ENCODE results near the gene EHD2. TPM values are rescaled to one million over a fixed set of nuclear protein-coding genes. Genes with fewer than 3 reads are reported as not detected.
"Not testable (repeated sequence)": the region's sequence is repeated elsewhere in the genome, so short reads cannot be mapped to it uniquely, and the experiment has no call there.

EHD2 gene
- total RNA-seq, 1 experiment from 2014 or later = 75.3 TPM

DNA sequence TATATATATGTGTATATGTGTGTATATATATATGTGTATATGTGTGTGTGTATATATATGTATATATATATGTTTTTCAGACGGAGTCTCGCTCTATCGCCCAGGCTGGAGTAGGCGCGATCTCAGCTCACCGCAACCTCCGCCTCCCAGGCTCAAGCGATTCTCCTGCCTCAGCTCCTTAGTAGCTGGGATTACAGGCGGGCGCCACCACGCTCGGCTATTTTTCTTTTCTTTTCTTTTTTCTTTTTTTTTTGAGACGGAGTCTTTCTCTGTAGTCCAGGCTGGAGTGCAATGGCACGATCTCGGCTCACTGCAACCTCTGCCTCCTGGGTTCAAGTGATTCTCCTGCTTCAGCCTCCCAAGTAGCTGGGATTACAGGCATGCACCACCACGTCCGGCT lies 32.9 kb downstream of the EHD2 start:
- not testable (repeated sequence) for DNase-seq (ENCODE audit: low read depth)

DNA sequence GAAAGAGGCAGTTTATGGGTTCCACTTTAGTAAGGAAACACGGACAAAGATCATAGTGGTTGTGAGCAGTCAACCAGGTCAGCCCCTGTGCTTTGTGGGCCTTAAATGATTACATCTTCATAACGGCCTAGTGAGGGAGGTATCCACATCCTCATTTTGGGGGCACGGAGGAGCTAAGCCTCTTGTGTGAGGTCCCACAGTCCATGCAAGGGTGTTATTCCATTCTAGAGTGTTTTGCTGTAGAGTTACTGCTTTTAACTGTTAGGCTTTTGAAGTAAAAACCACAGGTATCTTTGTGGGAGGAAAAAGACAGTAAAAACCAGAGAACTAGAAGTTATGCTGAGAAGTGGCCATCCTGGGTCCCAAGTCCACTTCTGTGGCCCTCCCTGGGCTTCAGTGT lies 36.1 kb downstream of the EHD2 start:
- DNase-seq (ENCODE audit: low read depth) = no peak

DNA sequence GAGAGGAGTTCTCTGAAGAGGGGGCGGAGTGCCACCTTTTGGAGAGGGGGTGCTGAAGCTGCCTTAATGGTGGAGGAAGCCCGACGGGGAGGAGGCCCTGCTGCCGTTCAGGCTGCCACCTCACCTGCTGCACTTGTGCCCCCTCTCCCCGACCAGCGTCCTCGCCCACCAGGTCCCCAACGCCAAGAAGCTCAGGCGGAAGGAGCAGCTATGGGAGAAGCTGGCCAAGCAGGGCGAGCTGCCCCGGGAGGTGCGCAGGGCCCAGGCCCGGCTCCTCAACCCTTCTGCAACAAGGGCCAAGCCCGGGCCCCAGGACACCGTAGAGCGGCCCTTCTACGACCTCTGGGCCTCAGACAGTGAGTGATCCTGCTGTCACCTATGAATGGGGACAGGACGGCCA lies 37.5 kb downstream of the EHD2 start:
- no peak for DNase-seq (ENCODE audit: low read depth)

DNA sequence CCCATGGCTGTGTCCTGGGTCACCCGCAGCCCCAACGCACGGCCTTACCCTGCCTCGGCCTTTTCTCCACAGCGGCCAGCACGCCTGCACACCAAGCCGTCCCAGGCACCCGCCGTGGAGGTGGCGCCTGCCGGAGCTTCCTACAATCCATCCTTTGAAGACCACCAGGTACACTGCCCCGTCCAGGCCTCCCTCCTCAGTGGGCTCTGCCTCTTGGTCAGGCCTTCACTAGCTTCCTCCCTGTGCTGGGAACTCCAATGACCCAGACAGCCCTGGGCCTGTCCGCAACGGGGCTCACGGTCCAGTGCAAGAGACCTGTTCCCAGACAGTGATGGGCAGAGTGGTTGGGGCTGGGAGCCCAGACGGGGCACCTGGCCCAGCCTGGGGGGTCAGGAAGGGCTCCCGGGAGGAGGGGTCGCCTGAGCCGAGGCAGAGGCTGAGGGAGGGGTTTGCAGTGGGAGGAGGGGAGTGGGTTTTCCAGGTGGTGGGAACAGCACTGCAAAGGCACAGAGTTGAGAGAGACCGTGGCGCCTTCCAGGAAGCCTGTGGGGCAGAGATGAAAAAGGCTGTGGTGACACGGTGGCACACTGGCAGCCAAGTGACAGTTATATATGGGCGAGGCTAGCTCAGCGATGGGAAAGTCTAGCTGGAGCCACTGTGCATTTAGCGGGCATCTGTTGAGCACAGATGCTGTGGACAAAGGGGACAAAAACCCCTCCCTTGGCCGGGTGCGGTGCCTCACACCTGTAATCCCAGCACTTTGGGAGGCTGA lies 39.4 kb downstream of the EHD2 start:
- DNase-seq (ENCODE audit: low read depth) = no peak

DNA sequence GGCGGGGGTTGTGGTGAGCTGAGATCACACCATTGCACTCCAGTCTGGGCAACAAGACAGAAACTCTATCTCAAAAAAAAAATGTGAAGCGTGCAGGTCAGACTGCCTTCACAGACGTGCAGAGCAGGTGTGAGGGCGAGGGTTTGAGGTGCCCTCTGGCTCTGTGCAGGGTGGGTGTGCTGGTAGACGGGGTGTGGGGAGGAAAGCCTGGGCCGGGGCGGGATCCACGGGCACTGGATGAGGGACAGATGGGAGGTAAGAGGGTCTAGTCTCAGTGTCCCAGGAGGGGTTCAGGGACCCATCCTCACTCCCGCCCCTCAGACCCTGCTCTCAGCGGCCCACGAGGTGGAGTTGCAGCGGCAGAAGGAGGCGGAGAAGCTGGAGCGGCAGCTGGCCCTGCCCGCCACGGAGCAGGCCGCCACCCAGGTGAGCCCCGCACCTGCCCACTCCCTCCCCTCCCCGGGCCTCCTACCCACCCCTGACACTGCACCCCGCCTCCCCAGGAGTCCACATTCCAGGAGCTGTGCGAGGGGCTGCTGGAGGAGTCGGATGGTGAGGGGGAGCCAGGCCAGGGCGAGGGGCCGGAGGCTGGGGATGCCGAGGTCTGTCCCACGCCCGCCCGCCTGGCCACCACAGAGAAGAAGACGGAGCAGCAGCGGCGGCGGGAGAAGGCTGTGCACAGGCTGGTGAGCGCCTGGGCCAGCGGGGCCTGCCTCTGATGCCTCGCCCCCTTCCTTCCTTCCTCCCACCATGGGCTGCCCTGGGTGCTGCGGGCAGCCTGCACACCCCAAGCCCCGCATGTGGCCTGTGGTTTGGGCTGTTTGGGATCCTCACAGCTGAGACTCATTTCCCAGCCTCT lies 41.2 kb downstream of the EHD2 start:
- no peak for DNase-seq (ENCODE audit: low read depth)

DNA sequence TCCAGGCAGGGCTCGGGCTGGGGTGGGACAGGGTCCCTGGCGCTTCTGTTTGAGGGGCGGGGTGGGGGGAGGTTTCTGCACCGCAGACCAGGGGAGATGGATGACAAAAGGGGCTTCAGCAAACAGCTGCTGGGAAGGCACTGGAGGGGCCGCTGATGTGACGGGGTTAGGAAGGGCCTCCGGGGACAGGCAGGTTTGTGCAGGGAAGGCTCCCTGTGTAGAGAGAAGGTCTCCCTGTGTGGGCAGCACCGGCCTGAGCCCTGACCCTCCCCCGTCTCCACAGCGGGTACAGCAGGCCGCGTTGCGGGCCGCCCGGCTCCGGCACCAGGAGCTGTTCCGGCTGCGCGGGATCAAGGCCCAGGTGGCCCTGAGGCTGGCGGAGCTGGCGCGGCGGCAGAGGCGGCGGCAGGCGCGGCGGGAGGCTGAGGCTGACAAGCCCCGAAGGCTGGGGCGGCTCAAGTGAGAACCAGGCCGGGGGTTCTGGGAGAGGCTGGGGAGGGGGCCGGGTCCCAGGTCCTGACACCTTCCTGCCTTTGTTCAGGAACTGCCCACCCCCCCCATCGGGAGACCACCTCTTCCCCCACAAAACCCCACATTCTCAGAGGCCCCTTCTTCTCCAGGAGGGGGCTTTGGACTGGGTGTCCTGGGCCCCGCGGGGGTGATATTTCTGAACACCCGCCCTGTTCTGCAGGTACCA lies 42.0 kb downstream of the EHD2 start:
- no peak for DNase-seq (ENCODE audit: low read depth)

DNA sequence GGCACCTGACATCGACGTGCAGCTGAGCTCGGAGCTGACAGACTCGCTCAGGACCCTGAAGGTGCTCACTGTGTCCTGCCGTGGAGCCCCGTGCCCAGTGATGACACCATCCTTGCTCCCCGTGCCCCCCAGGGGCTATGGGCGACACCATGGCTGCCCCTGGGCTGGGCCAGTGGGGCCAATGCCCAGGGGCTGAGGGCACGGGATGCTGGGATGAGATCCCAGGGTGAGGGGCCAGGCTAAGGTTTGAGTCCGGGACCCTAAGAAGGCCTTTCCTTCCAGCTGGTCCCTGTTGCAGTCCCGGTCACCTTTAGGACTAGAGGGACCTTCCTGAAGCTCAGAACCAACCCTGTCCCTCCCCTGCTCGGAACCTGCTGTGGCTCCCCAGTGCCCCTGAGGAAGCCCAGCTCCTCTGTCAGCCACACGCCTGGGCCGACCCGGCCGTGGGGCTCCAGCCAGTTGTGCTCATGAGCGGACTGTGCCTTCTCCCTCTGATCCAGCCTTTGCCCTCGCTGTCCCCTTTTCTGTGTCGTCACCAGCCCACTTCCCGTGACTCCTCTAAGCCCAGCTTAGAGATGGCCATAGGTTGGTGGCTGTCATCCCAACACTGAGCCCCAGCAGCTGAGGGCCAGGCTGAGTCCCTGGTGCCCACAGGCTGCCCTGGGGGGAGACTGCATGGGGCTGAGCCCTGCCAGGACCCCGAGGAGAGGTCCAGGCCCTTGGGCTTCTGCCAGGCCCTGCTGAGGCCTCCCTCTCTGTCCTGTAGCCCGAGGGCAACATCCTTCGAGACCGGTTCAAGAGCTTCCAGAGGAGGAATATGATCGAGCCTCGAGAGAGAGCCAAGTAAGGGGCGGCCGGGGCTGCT lies 42.8 kb downstream of the EHD2 start:
- no peak for DNase-seq (ENCODE audit: low read depth)

DNA sequence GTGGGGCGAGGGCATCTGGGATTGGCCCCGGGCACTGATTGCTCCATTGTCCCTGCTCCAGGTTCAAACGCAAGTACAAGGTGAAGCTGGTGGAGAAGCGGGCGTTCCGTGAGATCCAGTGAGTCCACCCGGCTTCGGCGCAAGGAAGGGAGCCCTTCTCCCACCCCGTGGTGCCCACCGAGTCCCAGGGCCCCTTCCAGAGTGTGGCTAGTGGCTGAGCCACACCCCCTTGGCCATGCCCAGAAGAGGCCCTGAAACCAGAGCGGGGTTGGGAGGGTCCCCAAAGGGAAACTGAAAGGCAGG lies 43.4 kb downstream of the EHD2 start:
- DNase-seq (ENCODE audit: low read depth) = no peak

DNA sequence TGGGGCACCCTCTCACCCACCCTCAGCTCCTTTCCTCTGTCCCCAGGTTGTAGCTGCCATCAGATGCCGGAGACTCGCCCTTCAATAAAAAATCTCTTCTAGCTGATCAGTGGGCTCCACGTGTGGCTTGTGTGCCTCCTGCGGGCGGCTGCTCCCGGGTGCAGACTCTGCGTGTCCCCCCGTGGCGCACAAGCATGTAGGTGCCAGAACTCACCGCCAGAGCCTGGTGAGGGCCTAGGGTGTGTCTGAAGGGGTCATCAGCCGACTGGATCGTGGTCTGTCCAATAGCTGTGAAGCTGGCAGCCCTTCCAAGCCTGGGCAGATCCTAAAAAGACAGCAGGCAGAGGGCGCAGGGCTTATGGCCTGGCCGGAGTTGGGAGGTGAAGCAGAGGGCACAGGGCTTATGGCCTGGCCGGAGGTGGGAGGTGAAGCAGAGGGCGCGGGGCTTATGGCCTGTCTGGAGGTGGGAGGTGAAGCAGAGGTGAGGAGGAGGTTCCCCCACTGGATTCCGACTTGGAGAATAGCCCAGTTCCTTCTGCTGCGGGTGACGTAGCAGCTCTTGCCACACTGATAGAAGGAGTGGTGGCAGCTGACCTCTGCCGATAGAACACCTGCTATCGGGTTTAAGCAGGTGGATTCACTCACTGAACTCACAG lies 43.9 kb downstream of the EHD2 start:
- no peak for DNase-seq (ENCODE audit: low read depth)

DNA sequence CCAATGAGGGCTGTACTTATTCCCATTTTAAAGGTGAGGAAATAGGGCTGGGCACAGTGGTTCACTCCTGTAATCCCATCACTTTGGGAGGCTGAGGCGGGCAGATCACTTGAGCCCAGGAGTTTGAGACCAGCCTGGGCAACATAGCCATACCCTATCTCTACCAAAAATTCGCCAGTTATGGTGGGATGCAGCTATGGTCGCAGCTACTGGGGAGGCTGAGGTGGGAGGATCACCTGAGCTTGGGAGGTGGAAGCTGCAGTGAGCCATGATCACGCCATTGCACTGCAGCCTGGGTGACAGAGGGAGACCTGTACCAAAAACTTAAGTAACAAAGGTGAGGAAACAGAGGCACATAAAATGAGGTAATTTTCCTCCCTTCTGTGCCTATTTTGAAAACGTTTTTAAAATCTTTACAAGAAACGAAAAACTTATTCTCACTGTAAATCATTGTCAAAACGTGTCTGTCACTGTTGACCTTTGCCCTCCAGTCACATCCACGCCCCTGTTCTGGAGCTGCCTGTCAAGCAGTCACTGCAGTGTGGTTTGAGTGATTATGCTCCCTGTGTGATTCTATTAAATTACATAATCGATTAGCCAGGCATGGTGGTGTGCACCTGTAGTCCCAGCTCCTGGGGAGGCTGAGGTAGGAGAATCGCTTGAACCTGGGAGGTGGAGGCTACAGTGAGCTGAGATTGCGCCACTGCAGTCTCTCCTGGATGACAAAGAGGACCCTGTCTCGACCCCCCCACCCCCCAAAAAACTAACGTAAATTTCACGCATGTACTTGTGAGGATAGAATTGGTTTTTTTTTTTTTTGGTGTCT lies 44.6 kb downstream of the EHD2 start:
- DNase-seq (ENCODE audit: low read depth) = no peak

DNA sequence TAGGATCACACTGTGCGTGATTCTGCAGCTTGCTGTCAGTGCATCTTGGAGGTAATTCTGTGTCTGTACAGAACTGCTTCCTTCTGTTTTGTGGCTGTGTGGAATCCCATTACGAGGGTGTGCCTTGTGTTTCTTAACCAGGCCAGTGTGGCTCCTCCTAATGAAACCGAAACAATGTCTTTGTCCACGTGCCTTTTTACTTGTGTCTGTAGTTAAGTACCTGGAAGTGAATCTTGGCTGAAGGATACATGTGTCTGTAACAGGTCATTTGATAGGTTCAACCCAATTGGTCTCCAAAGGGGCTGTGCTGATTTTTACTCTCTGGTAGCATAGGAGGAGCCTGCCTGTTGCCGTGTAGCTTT lies 45.2 kb downstream of the EHD2 start:
- no peak for DNase-seq (ENCODE audit: low read depth)

DNA sequence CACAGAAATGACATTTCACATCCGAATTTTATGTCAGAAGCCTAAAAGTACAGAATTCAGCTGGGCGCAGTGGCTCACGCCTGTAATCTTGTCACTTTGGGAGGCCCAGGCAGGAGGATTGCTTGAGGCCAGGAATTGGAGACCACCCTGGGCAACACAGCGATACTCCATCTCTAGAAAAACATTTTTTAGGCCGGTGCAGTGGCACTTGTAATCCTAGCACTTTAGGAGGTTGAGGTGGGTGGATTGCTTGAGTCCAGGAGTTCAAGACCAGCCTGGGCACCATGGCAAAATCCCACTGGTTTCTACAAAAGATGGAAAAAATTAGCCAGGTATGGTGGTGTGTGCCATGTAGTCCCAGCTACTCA lies 47.4 kb downstream of the EHD2 start:
- no peak for DNase-seq (ENCODE audit: low read depth)

DNA sequence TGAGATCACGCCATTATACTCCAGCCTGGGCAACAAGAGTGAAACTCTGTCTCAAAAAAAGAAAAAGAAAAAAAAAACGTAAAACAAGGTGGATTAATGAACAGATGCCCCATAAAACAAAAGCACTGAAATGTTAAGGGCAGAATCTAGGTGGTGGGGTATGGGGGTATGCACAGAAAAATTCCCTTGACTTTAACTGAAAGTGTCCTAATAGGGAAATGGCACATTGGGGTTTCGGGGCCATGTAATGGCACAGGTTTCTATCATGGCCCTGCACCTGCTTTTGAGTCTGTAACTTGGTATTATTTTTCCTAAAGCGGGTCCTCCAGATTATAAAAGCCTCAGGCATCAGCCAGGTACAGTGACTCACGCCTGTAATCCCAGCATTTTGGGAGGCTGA lies 48.3 kb downstream of the EHD2 start:
- no peak for DNase-seq (ENCODE audit: low read depth)

DNA sequence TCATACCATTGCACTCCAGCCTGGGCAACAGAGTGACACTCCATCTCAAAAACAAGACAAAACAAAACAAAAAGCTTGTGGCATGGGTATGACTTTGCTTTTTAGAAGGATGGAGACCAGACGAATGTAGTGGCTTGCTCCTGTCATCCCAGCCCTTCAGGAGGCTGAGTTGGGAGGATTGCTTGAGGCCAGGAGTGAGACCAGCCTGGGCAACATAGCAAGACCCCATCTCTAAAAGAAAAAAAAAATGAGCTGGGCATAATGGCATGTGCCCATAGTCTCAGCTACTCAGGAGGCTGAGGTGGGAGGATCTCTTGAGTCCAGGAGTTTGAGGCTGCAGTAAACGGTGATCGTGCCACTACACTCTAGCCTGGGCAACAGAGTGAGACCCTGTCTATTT lies 48.9 kb downstream of the EHD2 start:
- no peak for DNase-seq (ENCODE audit: low read depth)

DNA sequence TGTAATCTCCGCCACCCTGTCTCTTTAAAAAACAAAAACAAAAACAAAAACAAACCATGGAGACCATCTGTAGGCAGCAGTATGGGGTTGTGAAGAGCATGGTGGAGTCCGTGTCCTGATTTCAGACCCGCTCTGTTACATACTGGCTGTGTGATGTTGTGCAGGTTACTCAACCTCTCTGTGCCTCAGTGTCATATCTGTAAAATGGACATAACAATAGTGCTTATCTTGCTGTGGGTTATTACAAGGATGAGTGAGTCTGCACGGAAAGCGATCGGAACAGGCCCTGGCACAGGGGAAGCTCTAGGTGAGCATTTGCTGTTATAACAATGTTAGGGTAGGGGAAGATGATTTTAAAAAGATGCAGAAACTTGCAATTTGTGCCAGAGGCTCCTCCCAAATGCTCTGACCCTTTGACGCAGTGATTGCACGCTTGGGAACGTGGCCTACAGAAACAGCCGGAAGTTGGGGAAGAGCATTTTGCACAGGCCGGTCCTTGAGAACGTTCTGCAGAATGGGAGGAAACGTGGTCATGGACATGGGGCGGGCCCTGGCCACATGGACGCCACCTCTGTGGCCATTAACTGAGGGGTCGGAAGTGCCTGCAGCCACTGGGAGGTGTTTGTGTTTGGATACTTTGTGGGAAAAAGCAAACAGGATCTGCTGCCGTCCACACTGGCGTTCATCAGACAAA lies 49.5 kb downstream of the EHD2 start:
- no peak for DNase-seq (ENCODE audit: low read depth)

DNA sequence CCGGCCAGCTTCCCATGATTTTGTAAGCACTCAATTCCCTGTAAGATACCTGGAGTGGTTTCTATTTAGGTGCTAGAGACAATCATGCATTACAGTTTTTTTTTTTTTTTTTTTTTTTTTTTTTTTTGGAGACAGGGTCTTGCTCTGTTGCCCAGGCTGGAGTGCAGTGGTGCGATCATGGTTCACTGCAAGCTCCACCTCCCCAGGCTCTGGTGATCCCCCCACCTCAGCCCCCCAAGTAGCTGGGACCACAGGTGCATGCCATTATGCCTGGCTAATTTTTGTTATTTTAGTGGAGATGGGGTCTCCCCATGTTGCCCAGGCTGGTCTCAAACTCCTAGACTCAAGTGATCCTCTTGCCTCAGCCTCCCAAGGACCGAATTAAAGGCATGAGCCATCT lies 51.5 kb downstream of the EHD2 start:
- not testable (repeated sequence) for DNase-seq (ENCODE audit: low read depth)

DNA sequence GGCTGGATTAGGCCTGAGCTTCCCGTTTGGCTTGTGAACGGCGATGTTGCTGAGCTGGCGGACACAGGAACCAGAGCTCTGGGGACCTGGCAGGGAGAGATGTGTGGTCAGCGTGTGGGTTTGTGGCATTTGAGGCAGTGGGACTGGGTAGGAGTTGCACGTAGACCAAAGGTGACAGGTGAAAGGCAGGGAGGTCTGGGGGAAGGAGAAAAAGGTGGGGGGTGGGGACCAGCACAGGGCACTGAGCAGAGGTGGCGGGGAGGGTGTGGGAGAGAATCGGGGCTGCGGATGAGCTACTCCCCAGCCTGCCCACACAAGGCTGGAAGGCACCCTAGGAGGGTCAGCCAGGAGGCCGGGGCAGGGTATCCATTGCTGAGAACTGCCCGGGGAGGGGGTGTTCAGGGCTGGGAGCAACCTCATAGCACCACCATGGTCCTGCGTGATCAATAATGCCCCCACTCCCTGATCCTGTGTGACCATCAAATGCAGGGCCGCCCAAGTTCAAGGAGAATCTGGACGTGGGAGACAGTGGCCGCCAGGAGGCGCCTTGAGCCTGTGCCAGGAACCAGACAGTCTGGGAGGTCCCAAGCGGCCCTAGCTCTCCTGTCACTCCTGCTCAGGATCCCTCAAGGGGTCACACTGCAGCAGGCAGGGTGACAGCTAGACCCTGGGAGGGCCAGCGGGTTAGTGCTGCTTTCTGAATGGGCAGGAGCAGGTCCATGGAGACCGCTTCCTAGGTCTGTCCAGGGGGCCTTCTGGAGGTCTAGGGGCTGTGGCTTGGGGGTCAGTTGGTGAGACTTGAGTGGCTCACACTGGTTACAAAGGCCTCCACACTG lies 52.5 kb downstream of the EHD2 start:
- DNase-seq (ENCODE audit: low read depth) = peak; percentile 36

DNA sequence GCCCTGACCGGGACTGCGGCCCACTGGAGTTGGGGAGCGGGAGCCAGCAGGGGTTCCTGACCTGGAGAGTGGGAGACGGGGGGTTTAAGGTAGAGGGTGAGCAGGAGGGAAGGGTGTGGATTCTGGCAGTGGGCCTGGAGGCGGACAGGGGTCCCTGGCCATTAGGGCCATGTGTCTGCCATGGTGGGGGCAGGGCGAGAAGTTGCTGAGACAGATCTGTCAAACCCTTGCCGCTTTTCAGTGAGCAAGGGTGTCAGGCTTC lies 53.1 kb downstream of the EHD2 start:
- no peak for DNase-seq (ENCODE audit: low read depth)

DNA sequence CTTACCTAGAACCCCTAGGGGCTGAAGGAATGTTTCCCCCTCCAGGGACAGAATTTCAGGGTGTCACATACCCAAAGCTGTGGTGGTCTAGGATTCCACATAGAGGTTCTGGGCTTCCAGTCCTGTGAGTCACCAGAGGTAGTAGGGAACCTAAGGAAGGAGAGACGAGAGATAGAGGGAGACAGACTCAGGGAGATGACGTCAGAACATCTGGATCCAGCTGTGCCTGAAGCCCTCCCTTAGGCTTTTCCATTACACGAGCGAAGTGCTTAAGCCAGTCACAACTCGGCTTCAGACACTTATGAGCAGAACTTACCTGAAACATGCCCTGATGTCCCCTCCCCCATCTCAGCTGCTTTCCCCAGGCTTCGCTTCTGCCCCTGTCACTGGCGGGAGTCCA lies 53.4 kb downstream of the EHD2 start:
- DNase-seq (ENCODE audit: low read depth) = no peak

Measured in LHCN-M2 (cell line).